Measurements from ENCODE around the gene NEUROD2.
"Not testable (repeated sequence)": the region's sequence is repeated elsewhere in the genome, so short reads cannot be mapped to it uniquely, and the experiment has no call there.

Gene NEUROD2

DNA sequence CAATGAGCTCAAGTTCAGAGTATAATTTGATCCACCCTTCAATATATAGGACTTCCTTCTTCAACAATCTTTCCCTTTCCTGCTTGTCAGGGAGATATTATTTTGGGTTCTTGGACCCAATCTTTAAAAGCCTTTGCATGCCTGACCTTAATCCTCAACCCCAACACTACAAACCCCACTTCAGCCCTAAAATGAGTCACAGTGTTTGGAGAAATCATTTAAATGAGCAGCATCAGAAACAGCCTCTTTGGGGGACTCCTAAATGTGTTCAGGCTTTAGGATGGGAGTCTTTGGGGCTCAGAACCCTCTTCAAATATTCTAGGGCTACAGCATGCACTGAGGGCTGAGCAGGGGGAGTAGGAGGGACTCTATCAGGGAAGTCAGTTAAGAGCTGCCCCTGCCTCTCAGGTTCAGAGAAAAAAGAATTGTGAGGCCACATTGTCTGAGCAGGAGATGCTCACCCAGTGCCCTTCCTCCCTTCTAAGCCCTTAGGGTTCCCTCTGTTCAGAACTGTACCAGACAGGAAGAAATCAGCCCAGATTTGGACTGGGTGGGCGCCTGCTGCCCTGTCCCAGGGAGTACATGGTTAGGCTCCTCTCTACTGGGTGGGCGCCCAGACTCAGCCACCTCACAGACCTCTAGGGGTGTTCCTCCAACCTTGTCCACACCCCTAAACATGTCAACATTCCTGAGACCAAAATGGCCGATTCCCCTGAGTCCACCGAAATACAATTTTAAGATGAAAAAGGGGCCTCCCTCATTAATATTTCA lies 5.0 kb downstream of the NEUROD2 start:
- DNase-seq (ENCODE audit: low read depth): no peak

- no peak for DNase-seq (ENCODE audit: low read depth)
These were observed 5.8 kb downstream of the NEUROD2 start for GRCh38 chr17:39601758-39602532.

DNA sequence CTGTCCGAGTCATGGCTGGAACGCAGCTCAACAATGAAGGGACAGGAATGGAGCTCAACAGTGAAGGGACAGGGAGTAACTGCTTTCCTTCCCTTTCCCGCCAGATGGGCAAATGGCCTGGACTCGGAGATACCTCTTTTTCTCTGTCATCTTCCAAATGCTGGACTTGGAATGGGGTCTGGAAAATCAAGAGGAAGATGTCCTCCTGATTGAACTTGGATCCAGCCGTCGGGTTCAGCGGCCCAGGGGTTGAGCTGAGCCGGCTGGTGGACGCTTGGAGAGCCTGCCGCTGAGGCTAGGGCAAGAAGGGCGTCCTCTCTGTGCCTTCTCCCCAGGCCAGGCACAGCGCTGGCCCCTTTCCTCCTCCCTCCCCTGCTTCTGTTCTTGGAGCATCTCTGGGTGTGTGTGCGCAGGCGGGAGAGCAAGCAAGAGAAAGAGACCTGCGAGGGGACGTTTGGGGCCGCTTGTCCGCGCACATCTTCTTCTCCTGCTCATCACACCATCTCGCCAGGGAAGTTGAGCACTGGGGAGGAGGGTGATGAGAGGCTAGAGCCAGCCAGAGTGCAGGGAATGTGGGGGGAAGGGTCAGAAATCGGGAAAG lies 6.6 kb downstream of the NEUROD2 start:
- DNase-seq (ENCODE audit: low read depth): no peak

DNA sequence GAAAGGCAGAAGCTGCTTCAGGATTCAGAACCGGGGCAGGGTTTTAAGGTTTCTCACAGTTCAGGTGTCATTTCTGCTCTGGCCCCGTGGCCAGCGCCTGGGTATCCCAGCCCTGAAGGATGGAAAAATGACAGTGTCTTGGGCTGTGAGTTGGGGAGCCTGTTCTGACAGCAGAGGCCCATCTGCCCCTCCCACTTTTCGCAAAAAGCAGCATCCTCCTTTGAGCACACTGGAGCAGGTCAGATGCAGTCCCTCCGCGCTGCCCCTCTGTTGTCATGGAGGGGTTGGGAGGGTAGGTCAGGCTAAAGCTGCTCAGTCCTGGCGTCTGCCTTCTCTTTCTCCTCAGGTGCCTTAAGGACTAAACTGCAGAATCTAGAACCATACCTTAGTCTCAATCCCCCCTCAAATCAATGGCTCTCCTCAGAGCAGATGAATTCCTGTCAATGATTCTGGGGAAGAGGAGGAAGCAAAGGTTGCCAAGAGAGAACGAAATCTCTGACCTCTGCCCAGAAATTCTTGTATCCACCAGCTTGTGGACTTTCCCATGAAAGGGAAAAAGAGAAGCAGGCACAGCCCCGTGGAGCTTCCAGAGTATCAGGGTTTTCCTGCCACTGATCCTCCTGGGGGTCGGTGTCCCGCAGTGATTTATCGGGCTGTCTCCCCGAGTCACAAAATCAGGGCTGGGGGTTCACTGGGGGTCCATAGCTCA lies 7.3 kb downstream of the NEUROD2 start:
- no peak for DNase-seq (ENCODE audit: low read depth)

- DNase-seq (ENCODE audit: low read depth): no peak
These were observed 8.0 kb downstream of the NEUROD2 start for GRCh38 chr17:39599665-39600231.

GRCh38 chr17:39599004-39599664 lies 8.6 kb downstream of the NEUROD2 start:
- DNase-seq (ENCODE audit: low read depth): no peak

DNA sequence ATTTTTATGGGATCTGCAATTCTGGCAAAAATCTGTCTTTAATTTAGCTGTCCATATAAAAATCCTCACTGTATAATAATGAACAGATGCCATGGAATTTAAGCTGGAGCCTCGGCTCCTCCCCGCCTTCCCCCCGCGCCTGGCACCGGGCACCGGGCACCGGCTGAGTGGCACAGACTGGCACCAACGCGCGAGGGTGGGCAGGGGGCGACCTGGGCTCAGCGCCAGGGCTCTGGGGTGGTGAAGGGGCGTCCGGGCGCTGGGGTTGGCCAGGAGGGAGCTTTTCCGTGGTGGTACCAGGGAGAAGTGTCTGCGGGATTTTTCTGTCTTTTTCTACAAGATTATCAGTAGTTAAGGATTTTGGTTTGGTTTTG lies 9.1 kb downstream of the NEUROD2 start:
- no peak for DNase-seq (ENCODE audit: low read depth)

GRCh38 chr17:39598047-39598481 lies 9.7 kb downstream of the NEUROD2 start:
- no peak for DNase-seq (ENCODE audit: low read depth)

DNA sequence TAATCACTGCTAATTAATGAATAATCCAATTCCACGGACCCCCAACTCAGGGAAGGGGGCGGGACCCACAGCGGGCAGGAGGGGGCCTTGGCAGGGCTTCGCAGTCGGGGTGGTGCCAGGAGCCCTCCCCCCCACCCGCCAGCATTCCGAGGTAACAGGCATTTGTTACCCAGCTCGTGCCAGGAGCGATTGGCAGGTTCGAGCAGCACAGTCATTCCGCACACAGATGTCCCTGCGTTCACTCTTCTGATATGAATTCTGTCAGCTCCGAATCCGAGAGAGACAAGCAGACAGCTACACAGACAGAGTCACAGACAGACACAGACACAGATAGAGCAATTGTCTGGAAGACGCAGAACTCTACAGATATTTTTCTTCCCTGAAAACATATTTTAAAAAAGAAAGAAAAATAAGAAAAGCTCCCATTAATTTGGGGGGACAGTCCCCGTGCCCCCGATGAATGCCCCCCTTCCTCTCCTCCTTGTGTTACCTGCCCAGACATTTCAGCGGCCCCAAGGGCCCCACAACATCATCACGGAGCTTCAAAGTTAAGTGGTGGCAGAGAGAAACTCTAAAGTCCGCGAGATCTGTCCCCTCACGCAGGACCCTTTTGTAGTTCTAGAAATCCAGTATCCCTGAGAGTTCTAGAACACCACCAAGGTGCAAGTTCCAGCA lies 10.2 kb downstream of the NEUROD2 start:
- DNase-seq (ENCODE audit: low read depth): no peak

- DNase-seq (ENCODE audit: low read depth): no peak
These were observed 11.0 kb downstream of the NEUROD2 start for GRCh38 chr17:39596543-39597267.

GRCh38 chr17:39595928-39596510 lies 11.7 kb downstream of the NEUROD2 start:
- DNase-seq (ENCODE audit: low read depth): no peak

- DNase-seq (ENCODE audit: low read depth): no peak
These were observed 12.4 kb downstream of the NEUROD2 start for GRCh38 chr17:39595294-39595693.

- DNase-seq (ENCODE audit: low read depth): no peak
These were observed 14.3 kb downstream of the NEUROD2 start for GRCh38 chr17:39593371-39593770.

- DNase-seq (ENCODE audit: low read depth): no peak
These were observed 15.5 kb downstream of the NEUROD2 start for GRCh38 chr17:39591958-39592954.

GRCh38 chr17:39590180-39590579 lies 17.5 kb downstream of the NEUROD2 start:
- DNase-seq (ENCODE audit: low read depth): not testable (repeated sequence)

GRCh38 chr17:39582658-39583057 lies 25.1 kb downstream of the NEUROD2 start:
- DNase-seq (ENCODE audit: low read depth): no peak

DNA sequence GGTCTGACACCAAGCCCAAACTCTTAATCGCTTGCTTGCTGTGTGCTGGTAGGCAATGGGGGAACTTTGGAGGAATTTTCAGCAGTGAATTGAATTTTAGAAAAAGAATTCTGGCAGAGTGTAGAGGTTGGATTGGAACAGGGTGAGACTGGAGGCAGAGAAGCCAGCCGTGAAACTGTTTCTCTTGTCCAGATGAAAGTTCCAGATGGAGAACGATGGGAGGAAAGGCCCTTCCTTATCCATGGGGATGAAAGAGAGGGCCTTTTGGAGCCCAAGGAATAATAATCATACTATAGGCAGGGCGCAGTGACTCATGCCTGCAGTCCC lies 26.0 kb downstream of the NEUROD2 start:
- DNase-seq (ENCODE audit: low read depth): no peak

DNA sequence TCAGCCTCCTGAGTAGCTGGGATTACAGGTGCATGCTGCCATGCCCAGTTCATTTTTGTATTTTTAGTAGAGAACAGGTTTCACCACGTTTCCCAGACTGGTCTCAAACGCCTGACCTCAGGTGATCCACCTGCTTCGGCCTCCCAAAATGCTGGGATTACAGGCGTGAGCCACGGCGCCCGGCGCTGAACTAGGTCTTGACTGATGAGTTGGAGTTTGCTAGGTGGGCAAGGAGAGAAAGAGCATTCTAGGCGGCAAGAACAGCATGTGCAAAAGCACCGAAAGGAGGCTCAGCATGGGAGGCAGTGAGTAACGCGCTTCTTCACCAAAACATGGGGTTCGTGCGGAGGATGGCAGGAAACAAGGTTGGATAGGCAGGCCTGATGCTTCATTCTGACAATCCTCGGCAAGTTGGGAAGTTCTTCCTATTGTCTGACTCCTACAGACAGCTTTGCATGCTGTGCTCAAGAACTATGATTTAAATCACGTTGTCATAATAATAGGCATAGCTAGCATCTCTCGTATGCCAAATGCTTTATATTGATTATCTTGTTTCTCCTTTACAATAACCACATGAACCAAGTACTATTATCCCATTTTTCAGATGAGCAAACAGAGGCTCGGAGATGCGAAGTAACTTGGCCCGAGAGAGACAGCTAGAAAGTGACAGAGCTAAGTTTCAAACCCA lies 26.5 kb downstream of the NEUROD2 start:
- no peak for DNase-seq (ENCODE audit: low read depth)

All from stimulated activated CD8-positive, alpha-beta memory T cell treated with anti-CD3 and anti-CD28 coated beads, Interleukin-15, amount 100 ng/mL, for 1 hour (primary cell).